DLD1 (cell line): Measurements from ENCODE around the gene SAMD14.

Experiments used
- in situ Hi-C: cut with HindIII; loops from 2 replicates; pipeline ENCODE4 v1.10.0; 2017; ENCODE audit warnings: low sequenced_read_pairs

The SAMD14 gene

GRCh38 chr17:50113624-50114320 lies 16.2 kb downstream of the SAMD14 start:
- in situ Hi-C loops: no loop called here

- in situ Hi-C loops: no loop called here
These were observed 17.3 kb downstream of the SAMD14 start for GRCh38 chr17:50112694-50113093.

- in situ Hi-C loops: no loop called here
These were observed 18.0 kb downstream of the SAMD14 start for GRCh38 chr17:50111673-50112655.

GRCh38 chr17:50110591-50111349 lies 19.2 kb downstream of the SAMD14 start:
- in situ Hi-C loops: no loop called here

- in situ Hi-C loops: no loop called here
These were observed 20.2 kb downstream of the SAMD14 start for GRCh38 chr17:50109785-50110184.

- in situ Hi-C loops: no loop called here
These were observed 20.8 kb downstream of the SAMD14 start for GRCh38 chr17:50109207-50109606.

- in situ Hi-C loops: no loop called here
These were observed 21.4 kb downstream of the SAMD14 start for GRCh38 chr17:50108556-50108955.

GRCh38 chr17:50107790-50108414 lies 22.1 kb downstream of the SAMD14 start:
- in situ Hi-C loops: no loop called here

GRCh38 chr17:50106393-50107131 lies 23.4 kb downstream of the SAMD14 start:
- in situ Hi-C loops: no loop called here

GRCh38 chr17:50105811-50106210 lies 24.1 kb downstream of the SAMD14 start:
- in situ Hi-C loops: no loop called here

- in situ Hi-C loops: no loop called here
These were observed 26.0 kb downstream of the SAMD14 start for GRCh38 chr17:50103941-50104340.

- in situ Hi-C loops: no loop called here
These were observed 26.7 kb downstream of the SAMD14 start for GRCh38 chr17:50103252-50103651.

GRCh38 chr17:50102164-50102991 lies 27.6 kb downstream of the SAMD14 start:
- in situ Hi-C loops: no loop called here

GRCh38 chr17:50101346-50102163 lies 28.4 kb downstream of the SAMD14 start:
- in situ Hi-C loops: no loop called here

GRCh38 chr17:50100921-50101345 lies 29.0 kb downstream of the SAMD14 start:
- in situ Hi-C loops: no loop called here

GRCh38 chr17:50100480-50100883 lies 29.5 kb downstream of the SAMD14 start:
- in situ Hi-C loops: no loop called here

- in situ Hi-C loops: no loop called here
These were observed 31.0 kb downstream of the SAMD14 start for GRCh38 chr17:50099003-50099402.

- in situ Hi-C loops: no loop called here
These were observed 31.4 kb downstream of the SAMD14 start for GRCh38 chr17:50098583-50098982.
